Fibroblast of peridontal ligament (primary cell): ENCODE results near the gene SYT14.
"Not testable (repeated sequence)": the region's sequence is repeated elsewhere in the genome, so short reads cannot be mapped to it uniquely, and the experiment has no call there.

Experiments
- DNase-seq: peaks from one replicate; pipeline ENCODE4 v3.0.0-alpha.2; 2010; ENCODE audit errors: extremely low read depth

SYT14 gene

GRCh38 chr1:210025870-210026269, 87.9 kb downstream of the SYT14 start:
- no peak for DNase-seq

- no peak for DNase-seq
These were observed 90.0 kb downstream of the SYT14 start for GRCh38 chr1:210027994-210028393.

GRCh38 chr1:210031473-210031872, 93.5 kb downstream of the SYT14 start:
- no peak for DNase-seq

GRCh38 chr1:210043058-210043457, 105.0 kb downstream of the SYT14 start:
- DNase-seq, result no peak

- DNase-seq, result no peak
These were observed 111.6 kb downstream of the SYT14 start for GRCh38 chr1:210049616-210050015.

- not testable (repeated sequence) for DNase-seq
These were observed 112.5 kb downstream of the SYT14 start for GRCh38 chr1:210050491-210050890.

GRCh38 chr1:210053126-210053525, 115.1 kb downstream of the SYT14 start:
- no peak for DNase-seq

GRCh38 chr1:210057593-210057992, 119.6 kb downstream of the SYT14 start:
- DNase-seq, result no peak

- no peak for DNase-seq
These were observed 124.0 kb downstream of the SYT14 start for GRCh38 chr1:210061992-210062391.

GRCh38 chr1:210070531-210070930, 132.5 kb downstream of the SYT14 start:
- no peak for DNase-seq

GRCh38 chr1:210072129-210072528, 134.1 kb downstream of the SYT14 start:
- peak; percentile 45 for DNase-seq

- DNase-seq, result no peak
These were observed 135.0 kb downstream of the SYT14 start for GRCh38 chr1:210072896-210073504.

GRCh38 chr1:210074904-210075303, 136.9 kb downstream of the SYT14 start:
- no peak for DNase-seq

GRCh38 chr1:210076620-210077019, 138.6 kb downstream of the SYT14 start:
- no peak for DNase-seq

- no peak for DNase-seq
These were observed 143.5 kb downstream of the SYT14 start for GRCh38 chr1:210081494-210081893.

GRCh38 chr1:210085359-210085758, 147.3 kb downstream of the SYT14 start:
- DNase-seq, result no peak

- no peak for DNase-seq
These were observed 149.0 kb downstream of the SYT14 start for GRCh38 chr1:210087058-210087457.

GRCh38 chr1:210089855-210090254, 151.8 kb downstream of the SYT14 start:
- DNase-seq, result no peak

- no peak for DNase-seq
These were observed 154.3 kb downstream of the SYT14 start for GRCh38 chr1:210092366-210092765.

GRCh38 chr1:210093461-210093860, 155.4 kb downstream of the SYT14 start:
- no peak for DNase-seq

- no peak for DNase-seq
These were observed 160.3 kb downstream of the SYT14 start for GRCh38 chr1:210098356-210098755.

- DNase-seq, result no peak
These were observed 161.9 kb downstream of the SYT14 start for GRCh38 chr1:210099921-210100320.

GRCh38 chr1:210104103-210104502, 166.1 kb downstream of the SYT14 start:
- DNase-seq, result no peak

- DNase-seq, result not testable (repeated sequence)
These were observed 174.9 kb downstream of the SYT14 start for GRCh38 chr1:210112906-210113305.
